ENCODE measurements around the gene CEACAM7. TPM values are rescaled to one million over a fixed set of nuclear protein-coding genes. Genes with fewer than 3 reads are reported as not detected.
"Not testable (repeated sequence)": the region's sequence is repeated elsewhere in the genome, so short reads cannot be mapped to it uniquely, and the experiment has no call there.

Gene CEACAM7
- total RNA-seq, 2 donors from 2014 or later, result 329 to 919 TPM

GRCh38 chr19:41720103-41720502, 32.0 kb upstream of the CEACAM7 start:
- Histone ChIP-seq H3K36me3 (peaks cover 8% of the 10 kb centered on the region), H3K4me1 (no peaks in the 10 kb centered on the region), H3K27ac (no peak overlapping the region), H3K4me3 (no peak overlapping the region), H3K9ac (ENCODE audit: low read depth in 2 of 2, low read length in 2 of 2) (no peak overlapping the region), H3K27me3 (no peaks in the 10 kb centered on the region), H3K9me3 (no peaks in the 10 kb centered on the region)
- no peak for TF ChIP-seq CTCF (IDR thresholded peaks at IDR 0.05)
- intact Hi-C loops (cut with DNase I), result no loop called here
- DNase-seq, result no peak

- H3K27me3 ChIP-seq, result no peaks in the 10 kb centered on the region
- H3K4me1 ChIP-seq, result no peaks in the 10 kb centered on the region
- H3K27ac ChIP-seq, result peak overlapping the region; percentile 27
- H3K4me3 ChIP-seq, result no peak overlapping the region
- TF ChIP-seq CTCF (IDR thresholded peaks at IDR 0.05), result no peak
- intact Hi-C loops (cut with DNase I), result no loop called here
- no peak overlapping the region for H3K9ac ChIP-seq (ENCODE audit: low read depth in 2 of 2, low read length in 2 of 2)
- H3K36me3 ChIP-seq, result peaks cover 13% of the 10 kb centered on the region
- no peak for DNase-seq
- no peaks in the 10 kb centered on the region for H3K9me3 ChIP-seq
These were observed 30.7 kb upstream of the CEACAM7 start for GRCh38 chr19:41718761-41719160.

- DNase-seq, result no peak
- Histone ChIP-seq H3K27ac (no peak overlapping the region), H3K9me3 (no peaks in the 10 kb centered on the region), H3K4me3 (no peak overlapping the region), H3K36me3 (peaks cover 13% of the 10 kb centered on the region), H3K27me3 (no peaks in the 10 kb centered on the region), H3K9ac (ENCODE audit: low read depth in 2 of 2, low read length in 2 of 2) (peak overlapping the region in 1 of 2 donors; percentile 36), H3K4me1 (no peaks in the 10 kb centered on the region)
- TF ChIP-seq CTCF (IDR thresholded peaks at IDR 0.05), result no peak
- intact Hi-C loops (cut with DNase I), result no loop called here
These were observed 26.5 kb upstream of the CEACAM7 start for GRCh38 chr19:41714598-41714997.

- Histone ChIP-seq H3K4me1 (peaks cover 7% of the 10 kb centered on the region), H3K27me3 (no peaks in the 10 kb centered on the region), H3K36me3 (peaks cover 8% of the 10 kb centered on the region), H3K4me3 (peak overlapping the region; percentile 63), H3K27ac (peak overlapping the region; percentile 75), H3K9me3 (no peaks in the 10 kb centered on the region), H3K9ac (ENCODE audit: low read depth in 2 of 2, low read length in 2 of 2) (peak overlapping the region; percentile 80 to 94)
- DNase-seq, result peak; percentile 71
- no peak for TF ChIP-seq CTCF (IDR thresholded peaks at IDR 0.05)
- intact Hi-C loops (cut with DNase I), result no loop called here
These were observed 23.5 kb upstream of the CEACAM7 start for GRCh38 chr19:41711376-41712261.

- DNase-seq, result no peak
- intact Hi-C loops (cut with DNase I), result no loop called here
- no peaks in the 10 kb centered on the region for H3K27me3 ChIP-seq
These were observed 22.0 kb upstream of the CEACAM7 start for GRCh38 chr19:41709951-41710645.

GRCh38 chr19:41709516-41709915, 21.4 kb upstream of the CEACAM7 start:
- DNase-seq; H3K4me1 ChIP-seq; intact Hi-C loops (cut with DNase I); H3K9me3 ChIP-seq; H3K36me3 ChIP-seq; H3K27me3 ChIP-seq: not testable (repeated sequence)
- peak overlapping the region; percentile 75 for H3K27ac ChIP-seq
- peak overlapping the region; percentile 57 to 94 for H3K9ac ChIP-seq (ENCODE audit: low read depth in 2 of 2, low read length in 2 of 2)
- H3K4me3 ChIP-seq, result peak overlapping the region; percentile 63

More at GRCh38 chr19:41709951-41710645, 22.0 kb upstream of the CEACAM7 start:
- Histone ChIP-seq H3K27ac (peak overlapping the region; percentile 75), H3K4me3 (peak overlapping the region; percentile 63), H3K36me3 (peaks cover 4% of the 10 kb centered on the region), H3K4me1 (peaks cover 7% of the 10 kb centered on the region), H3K9ac (ENCODE audit: low read depth in 2 of 2, low read length in 2 of 2) (peak overlapping the region; percentile 80 to 94), H3K9me3 (no peaks in the 10 kb centered on the region)
- no peak for TF ChIP-seq CTCF (IDR thresholded peaks at IDR 0.05)
